H1 (cell line): Measurements from ENCODE around the gene ACP4.

Experiments
- CREB1 ChIP-seq: IDR thresholded peaks from 2 replicates; pipeline ENCODE4 v1.6.1; 2012; ENCODE audit warnings: inconsistent platforms
- CTCF ChIP-seq, 3 experiments: IDR thresholded peaks; 1 replicate in 2 of 3; 2 replicates in 1 of 3; pipeline versions ENCODE4 v1.5.1 to v1.6.1; 2011; ENCODE audit warnings: low read length in 3 of 3, mild to moderate bottlenecking in 3 of 3, inconsistent platforms in 2 of 3, low read depth in 1 of 3, moderate library complexity in 1 of 3; ENCODE audit not compliant: insufficient read depth in 1 of 3; ENCODE audit errors: control extremely low read depth in 1 of 3
- EP300 ChIP-seq, 2 experiments: IDR thresholded peaks; 1 replicate in 1 of 2; 2 replicates in 1 of 2; pipeline ENCODE4 v1.6.1; 2011 to 2012; ENCODE audit warnings: low read depth in 2 of 2, low read length in 2 of 2, mild to moderate bottlenecking in 2 of 2, borderline replicate concordance in 1 of 2, inconsistent platforms in 1 of 2, moderate library complexity in 1 of 2
- EZH2 ChIP-seq: fragments of 200-600 bp; sonication (generic); IDR thresholded peaks from 2 replicates; pipeline ENCODE4 v1.7.1; 2012; ENCODE audit warnings: low read depth, mild to moderate bottlenecking, moderate library complexity, low read length, inconsistent platforms; ENCODE audit not compliant: severe bottlenecking
- HDAC2 ChIP-seq, 2 experiments: fragments of 300-600 bp in 1 of 2; sonication (generic) in 1 of 2; IDR thresholded peaks; 2 replicates each; pipeline ENCODE4 v1.6.1; 2011 to 2012; ENCODE audit warnings: low read depth in 2 of 2, low read length in 2 of 2, mild to moderate bottlenecking in 2 of 2, moderate library complexity in 2 of 2, borderline replicate concordance in 1 of 2, inconsistent platforms in 1 of 2
- POLR2A ChIP-seq, 2 experiments: IDR thresholded peaks; 1 replicate in 1 of 2; 2 replicates in 1 of 2; pipeline ENCODE4 v1.6.1; 2011; ENCODE audit warnings: low read depth in 2 of 2, low read length in 2 of 2, mild to moderate bottlenecking in 2 of 2; ENCODE audit errors: control extremely low read depth in 1 of 2
- RNF2 ChIP-seq: fragments of 200-900, 300-1000 bp; sonication (generic); IDR thresholded peaks from 2 replicates; pipeline ENCODE4 v1.7.1; 2016; ENCODE audit warnings: borderline replicate concordance, low read depth, mild to moderate bottlenecking, antibody characterized with exemption, low read length; ENCODE audit not compliant: poor library complexity, severe bottlenecking; ENCODE audit errors: missing control alignments
- TF ChIP-seq, protein P1 (sequence below): IDR thresholded peaks from 2 replicates; pipeline ENCODE4 v1.6.1; 2012; ENCODE audit warnings: low read length, inconsistent platforms

DNA sequence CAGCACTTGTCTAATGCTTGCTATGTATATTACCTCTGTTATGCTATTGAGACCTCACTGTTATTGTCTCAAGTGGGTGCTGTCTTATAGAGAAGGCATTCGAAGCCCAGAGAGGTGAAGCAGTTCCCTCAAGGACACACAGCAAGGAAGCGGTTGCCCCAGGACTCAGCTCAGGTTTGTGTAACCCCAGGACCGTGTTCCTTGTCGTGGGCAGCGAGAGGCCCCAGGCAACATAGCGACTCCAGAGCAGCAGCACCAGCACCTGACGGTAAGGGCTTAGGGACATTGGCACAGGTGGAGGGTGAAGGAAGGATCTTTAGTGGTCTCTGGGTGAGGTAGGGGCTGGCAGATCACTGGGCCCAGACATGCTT is 40.8 kb downstream of the ACP4 start:
- TF ChIP-seq POLR2A (IDR thresholded peaks at IDR 0.05; ENCODE audit: control extremely low read depth in 1 of 2, low read depth in 2 of 2, low read length in 2 of 2) (no peak), EZH2 (no peak), CTCF (IDR thresholded peaks at IDR 0.05; ENCODE audit: control extremely low read depth in 1 of 3, insufficient read depth in 1 of 3, low read depth in 1 of 3, low read length in 3 of 3) (no peak), RNF2 (no peak), EP300 (IDR thresholded peaks at IDR 0.05; ENCODE audit: borderline replicate concordance in 1 of 2, low read depth in 2 of 2, low read length in 2 of 2) (no peak), CREB1 (no peak), HDAC2 (IDR thresholded peaks at IDR 0.05; ENCODE audit: borderline replicate concordance in 1 of 2, low read depth in 2 of 2, low read length in 2 of 2) (no peak)
- TF ChIP-seq, protein P1, sequence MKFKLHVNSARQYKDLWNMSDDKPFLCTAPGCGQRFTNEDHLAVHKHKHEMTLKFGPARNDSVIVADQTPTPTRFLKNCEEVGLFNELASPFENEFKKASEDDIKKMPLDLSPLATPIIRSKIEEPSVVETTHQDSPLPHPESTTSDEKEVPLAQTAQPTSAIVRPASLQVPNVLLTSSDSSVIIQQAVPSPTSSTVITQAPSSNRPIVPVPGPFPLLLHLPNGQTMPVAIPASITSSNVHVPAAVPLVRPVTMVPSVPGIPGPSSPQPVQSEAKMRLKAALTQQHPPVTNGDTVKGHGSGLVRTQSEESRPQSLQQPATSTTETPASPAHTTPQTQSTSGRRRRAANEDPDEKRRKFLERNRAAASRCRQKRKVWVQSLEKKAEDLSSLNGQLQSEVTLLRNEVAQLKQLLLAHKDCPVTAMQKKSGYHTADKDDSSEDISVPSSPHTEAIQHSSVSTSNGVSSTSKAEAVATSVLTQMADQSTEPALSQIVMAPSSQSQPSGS: no peak
